ENCODE results near the gene NAPB.

The NAPB gene

GRCh38 chr20:23361119-23361475 lies 60.2 kb downstream of the NAPB start:
- H3K27ac ChIP-seq (ENCODE audit: low read length) = peak overlapping the region; percentile 87
- H4K20me1 ChIP-seq (ENCODE audit: insufficient read depth, low read length) = no peaks in the 10 kb centered on the region
- TF ChIP-seq EZH2 (optimal IDR thresholded peaks at IDR 0.05; ENCODE audit: low read depth, low read length) (no peak), EZH2phosphoT487 (IDR thresholded peaks at IDR 0.05; ENCODE audit: low read length) (no peak)
- TF ChIP-seq, protein P1, sequence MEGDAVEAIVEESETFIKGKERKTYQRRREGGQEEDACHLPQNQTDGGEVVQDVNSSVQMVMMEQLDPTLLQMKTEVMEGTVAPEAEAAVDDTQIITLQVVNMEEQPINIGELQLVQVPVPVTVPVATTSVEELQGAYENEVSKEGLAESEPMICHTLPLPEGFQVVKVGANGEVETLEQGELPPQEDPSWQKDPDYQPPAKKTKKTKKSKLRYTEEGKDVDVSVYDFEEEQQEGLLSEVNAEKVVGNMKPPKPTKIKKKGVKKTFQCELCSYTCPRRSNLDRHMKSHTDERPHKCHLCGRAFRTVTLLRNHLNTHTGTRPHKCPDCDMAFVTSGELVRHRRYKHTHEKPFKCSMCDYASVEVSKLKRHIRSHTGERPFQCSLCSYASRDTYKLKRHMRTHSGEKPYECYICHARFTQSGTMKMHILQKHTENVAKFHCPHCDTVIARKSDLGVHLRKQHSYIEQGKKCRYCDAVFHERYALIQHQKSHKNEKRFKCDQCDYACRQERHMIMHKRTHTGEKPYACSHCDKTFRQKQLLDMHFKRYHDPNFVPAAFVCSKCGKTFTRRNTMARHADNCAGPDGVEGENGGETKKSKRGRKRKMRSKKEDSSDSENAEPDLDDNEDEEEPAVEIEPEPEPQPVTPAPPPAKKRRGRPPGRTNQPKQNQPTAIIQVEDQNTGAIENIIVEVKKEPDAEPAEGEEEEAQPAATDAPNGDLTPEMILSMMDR (IDR thresholded peaks at IDR 0.05; ENCODE audit: low read length) = no peak
- peaks cover 34% of the 10 kb centered on the region for H3K4me1 ChIP-seq (ENCODE audit: low read length)
- DNase-seq = no peak
- H3K27me3 ChIP-seq (replicated peaks; ENCODE audit: insufficient read depth, low read length) = no peaks in the 10 kb centered on the region
- peak overlapping the region; percentile 83 for H3K4me2 ChIP-seq (ENCODE audit: low read depth, low read length)
- peaks cover 42% of the 10 kb centered on the region for H3K79me2 ChIP-seq (ENCODE audit: low read length)
- H3K9me2 ChIP-seq (replicated peaks; ENCODE audit: insufficient read depth, low read length) = no peaks in the 10 kb centered on the region
- peak overlapping the region; percentile 76 for H3K4me3 ChIP-seq (ENCODE audit: low read length)
- H2AFZ ChIP-seq (ENCODE audit: low read length) = peak overlapping the region; percentile 67
- no peaks in the 10 kb centered on the region for H3K9me3 ChIP-seq (replicated peaks; ENCODE audit: insufficient read depth, low read length)
- H3K36me3 ChIP-seq (replicated peaks; ENCODE audit: insufficient read depth, low read length) = 0 out of 2 replicates have a peak, but pooled peaks cover under 1% of the 10 kb centered on the region
- peaks cover 35% of the 10 kb centered on the region for H3F3A ChIP-seq (ENCODE audit: insufficient read depth, low read length)
- peak overlapping the region; percentile 93 for H3K9ac ChIP-seq (ENCODE audit: low read length)

DNA sequence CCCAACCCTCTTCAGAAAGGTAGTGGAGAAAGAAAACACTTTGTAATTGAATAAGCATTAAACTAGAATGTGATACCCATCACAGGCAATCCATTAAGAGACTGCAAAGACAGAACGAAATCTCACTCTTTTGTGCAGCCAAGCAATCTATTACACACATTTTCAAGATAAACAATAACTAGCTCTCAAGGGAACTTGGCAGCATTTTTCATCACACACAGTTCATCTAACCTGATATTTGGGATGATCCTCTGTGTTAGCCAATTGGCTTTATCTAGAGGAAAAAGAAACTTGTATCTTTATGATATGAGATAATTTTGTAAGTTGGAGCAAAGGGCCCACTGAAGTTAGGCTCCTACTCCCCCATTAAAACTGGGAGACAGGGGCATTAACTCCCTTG lies 60.8 kb downstream of the NAPB start:
- peak overlapping the region; percentile 87; the same call in 1 of the 2 replicates for H3K27ac ChIP-seq (ENCODE audit: low read length)
- H3K27me3 ChIP-seq (replicated peaks; ENCODE audit: insufficient read depth, low read length) = no peaks in the 10 kb centered on the region
- no peaks in the 10 kb centered on the region for H4K20me1 ChIP-seq (ENCODE audit: insufficient read depth, low read length)
- H3K4me3 ChIP-seq (ENCODE audit: low read length) = no peak overlapping the region
- H2AFZ ChIP-seq (ENCODE audit: low read length) = no peak overlapping the region
- H3F3A ChIP-seq (ENCODE audit: insufficient read depth, low read length) = peaks cover 35% of the 10 kb centered on the region
- H3K79me2 ChIP-seq (ENCODE audit: low read length) = peaks cover 42% of the 10 kb centered on the region
- H3K4me1 ChIP-seq (ENCODE audit: low read length) = peaks cover 34% of the 10 kb centered on the region
- H3K9me2 ChIP-seq (replicated peaks; ENCODE audit: insufficient read depth, low read length) = no peaks in the 10 kb centered on the region
- H3K4me2 ChIP-seq (ENCODE audit: low read depth, low read length) = peak overlapping the region; percentile 83; the same call in 1 of the 2 replicates
- DNase-seq = no peak
- peaks cover 3% of the 10 kb centered on the region; the same call in 1 of the 2 replicates for H3K36me3 ChIP-seq (replicated peaks; ENCODE audit: insufficient read depth, low read length)
- TF ChIP-seq, protein P1 (IDR thresholded peaks at IDR 0.05; ENCODE audit: low read length) = no peak
- H3K9ac ChIP-seq (ENCODE audit: low read length) = peak overlapping the region; percentile 93; the same call in 1 of the 2 replicates
- H3K9me3 ChIP-seq (replicated peaks; ENCODE audit: insufficient read depth, low read length) = no peaks in the 10 kb centered on the region

- H3K27me3 ChIP-seq (replicated peaks; ENCODE audit: insufficient read depth, low read length) = no peaks in the 10 kb centered on the region
- H3K36me3 ChIP-seq (replicated peaks; ENCODE audit: insufficient read depth, low read length) = peaks cover 3% of the 10 kb centered on the region; the same call in 1 of the 2 replicates
- H3K4me1 ChIP-seq (ENCODE audit: low read length) = peaks cover 31% of the 10 kb centered on the region
- DNase-seq = no peak
- peaks cover 41% of the 10 kb centered on the region for H3K79me2 ChIP-seq (ENCODE audit: low read length)
- H3K9me2 ChIP-seq (replicated peaks; ENCODE audit: insufficient read depth, low read length) = no peaks in the 10 kb centered on the region
- no peaks in the 10 kb centered on the region for H3K9me3 ChIP-seq (replicated peaks; ENCODE audit: insufficient read depth, low read length)
- H3K27ac ChIP-seq (ENCODE audit: low read length) = no peak overlapping the region; the same call in 1 of the 2 replicates
- no peak overlapping the region for H3K4me3 ChIP-seq (ENCODE audit: low read length)
- peak overlapping the region; percentile 53; the same call in 1 of the 2 replicates for H3K4me2 ChIP-seq (ENCODE audit: low read depth, low read length)
- no peak overlapping the region for H3K9ac ChIP-seq (ENCODE audit: low read length)
- TF ChIP-seq EZH2 (optimal IDR thresholded peaks at IDR 0.05; ENCODE audit: low read depth, low read length) = no peak
- TF ChIP-seq, protein P1 (IDR thresholded peaks at IDR 0.05; ENCODE audit: low read length) = no peak
- no peak for TF ChIP-seq EZH2phosphoT487 (IDR thresholded peaks at IDR 0.05; ENCODE audit: low read length)
- no peaks in the 10 kb centered on the region for H4K20me1 ChIP-seq (ENCODE audit: insufficient read depth, low read length)
- peaks cover 38% of the 10 kb centered on the region for H3F3A ChIP-seq (ENCODE audit: insufficient read depth, low read length)
- no peak overlapping the region for H2AFZ ChIP-seq (ENCODE audit: low read length)
Measured at GRCh38 chr20:23358923-23359593, 62.2 kb downstream of the NAPB start.

Data from MM.1S (cell line).